DOHH2 (cell line): ENCODE results near the gene PROZ.

Experiments used
- H3F3A ChIP-seq: fragments of 200-600 bp; sonication (generic), shearing (Covaris generic); 2 replicates; pipeline ENCODE4 v1.6.0; 2016; ENCODE audit warnings: antibody characterized with exemption, mild to moderate bottlenecking; ENCODE audit not compliant: control insufficient read depth, insufficient read depth
- H3K27ac ChIP-seq: fragments of 200-600 bp; sonication (generic); 2 replicates; pipeline ENCODE4 v1.5.1; 2014; ENCODE audit warnings: low read depth, mild to moderate bottlenecking, low read length, moderate library complexity
- H3K27me3 ChIP-seq: fragments of 200-600 bp; sonication (generic); 2 replicates; pipeline ENCODE4 v1.6.1; 2014; ENCODE audit warnings: mild to moderate bottlenecking, low read length, mixed read lengths; ENCODE audit not compliant: control insufficient read depth
- H3K36me3 ChIP-seq: fragments of 200-600 bp; sonication (generic); 2 replicates; pipeline ENCODE4 v1.6.1; 2014; ENCODE audit warnings: mild to moderate bottlenecking, low read length, moderate library complexity, mixed read lengths; ENCODE audit not compliant: control insufficient read depth
- H3K4me1 ChIP-seq: fragments of 200-600 bp; sonication (generic); 2 replicates; pipeline ENCODE4 v1.6.1; 2014; ENCODE audit warnings: mild to moderate bottlenecking, low read length, mixed read lengths; ENCODE audit not compliant: control insufficient read depth
- H3K4me2 ChIP-seq: fragments of 200-600 bp; sonication (generic); 2 replicates; pipeline ENCODE4 v1.6.0; 2014; ENCODE audit warnings: mild to moderate bottlenecking, low read length, moderate library complexity
- H3K4me3 ChIP-seq: fragments of 200-600 bp; sonication (generic); 2 replicates; pipeline ENCODE4 v1.5.1; 2014; ENCODE audit warnings: mild to moderate bottlenecking, low read length, mixed read lengths
- H3K79me2 ChIP-seq: fragments of 200-600 bp; sonication (generic); 2 replicates; pipeline ENCODE4 v1.6.1; 2014; ENCODE audit warnings: mild to moderate bottlenecking, low read length, mixed read lengths; ENCODE audit not compliant: control insufficient read depth
- H3K9me2 ChIP-seq: fragments of 200-600 bp; sonication (generic); replicated peaks from 2 replicates; pipeline ENCODE4 v1.6.1; 2014; ENCODE audit warnings: mild to moderate bottlenecking, low read length, mixed read lengths; ENCODE audit not compliant: control insufficient read depth
- H3K9me3 ChIP-seq: fragments of 200-600 bp; sonication (generic); 2 replicates; pipeline ENCODE4 v1.6.1; 2014; ENCODE audit warnings: antibody characterized with exemption, low read length, mixed read lengths; ENCODE audit not compliant: control insufficient read depth, insufficient read depth
- H4K20me1 ChIP-seq: fragments of 200-600 bp; sonication (generic); 2 replicates; pipeline ENCODE4 v1.6.0; 2014; ENCODE audit warnings: low read depth, mild to moderate bottlenecking, antibody characterized with exemption, low read length, moderate library complexity; ENCODE audit not compliant: control insufficient read depth, insufficient read depth
- CTCF ChIP-seq: fragments of 200-600 bp; sonication (generic); IDR thresholded peaks from one replicate; pipeline ENCODE4 v1.5.1; 2014; ENCODE audit warnings: antibody characterized with exemption, mild to moderate bottlenecking, low read depth, low read length; ENCODE audit not compliant: poor library complexity, severe bottlenecking
- EZH2phosphoT487 ChIP-seq: fragments of 200-600 bp; sonication (generic); IDR thresholded peaks from 2 replicates; pipeline ENCODE4 v1.6.1; 2017; ENCODE audit warnings: borderline replicate concordance, mild to moderate bottlenecking, antibody characterized with exemption, low read length, moderate library complexity, mixed read lengths

PROZ gene

GRCh38 chr13:113155982-113156655 is 2.3 kb upstream of the PROZ start:
- H3K36me3 ChIP-seq: no peaks in the 10 kb centered on the region
- TF ChIP-seq CTCF: no peak
- TF ChIP-seq EZH2phosphoT487: no peak

GRCh38 chr13:113157206-113157928 is 1.1 kb upstream of the PROZ start:
- Histone ChIP-seq H3K36me3 (no peaks in the 10 kb centered on the region), H3K4me3 (no peak overlapping the region), H3K9me2 (no peaks in the 10 kb centered on the region), H3F3A (peaks cover 15% of the 10 kb centered on the region), H4K20me1 (no peaks in the 10 kb centered on the region), H3K27me3 (no peaks in the 10 kb centered on the region), H3K4me1 (peaks cover 37% of the 10 kb centered on the region), H3K4me2 (no peak overlapping the region), H3K79me2 (no peaks in the 10 kb centered on the region), H3K27ac (no peak overlapping the region), H3K9me3 (peaks cover 7% of the 10 kb centered on the region; the same call in 1 of the 2 replicates)
- TF ChIP-seq EZH2phosphoT487 (no peak), CTCF (no peak)

More at GRCh38 chr13:113155982-113156655, 2.3 kb upstream of the PROZ start:
- no peak overlapping the region for H3K4me2 ChIP-seq
- H3F3A ChIP-seq: peaks cover 11% of the 10 kb centered on the region
- H3K9me3 ChIP-seq: peaks cover 7% of the 10 kb centered on the region; the same call in 1 of the 2 replicates
- H4K20me1 ChIP-seq: no peaks in the 10 kb centered on the region
- H3K27ac ChIP-seq: no peak overlapping the region
- H3K27me3 ChIP-seq: no peaks in the 10 kb centered on the region
- H3K79me2 ChIP-seq: no peaks in the 10 kb centered on the region
- H3K4me1 ChIP-seq: peaks cover 31% of the 10 kb centered on the region
- H3K9me2 ChIP-seq: no peaks in the 10 kb centered on the region
- H3K4me3 ChIP-seq: no peak overlapping the region

GRCh38 chr13:113158946-113159345 is 498 bp downstream of the PROZ start:
- Histone ChIP-seq H3K4me3 (no peak overlapping the region), H3F3A (peaks cover 11% of the 10 kb centered on the region), H3K9me3 (peaks cover 7% of the 10 kb centered on the region; the same call in 1 of the 2 replicates), H3K27me3 (no peaks in the 10 kb centered on the region), H3K27ac (no peak overlapping the region), H3K9me2 (no peaks in the 10 kb centered on the region), H3K4me2 (no peak overlapping the region), H3K36me3 (no peaks in the 10 kb centered on the region), H3K4me1 (peaks cover 40% of the 10 kb centered on the region), H4K20me1 (no peaks in the 10 kb centered on the region), H3K79me2 (no peaks in the 10 kb centered on the region)
- TF ChIP-seq CTCF: no peak
- TF ChIP-seq EZH2phosphoT487: no peak
